K562 (cell line): ENCODE data around the gene ADGRE3. TPM values are rescaled to one million over a fixed set of nuclear protein-coding genes. Genes with fewer than 3 reads are reported as not detected.
"Not testable (repeated sequence)": the region's sequence is repeated elsewhere in the genome, so short reads cannot be mapped to it uniquely, and the experiment has no call there.

ENCODE experiments used
- ATAC-seq: fragments of 200-7000 bp; cut with Tn5 transposase; 3 replicates; pipeline ENCODE4 v1.9.1; 2020; ENCODE audit warnings: moderate library complexity
- BruUV-seq: library from RNA; stranded (reverse); fragments of 400-500 nt; replicated peaks from 2 replicates; lab custom pipeline; 2021; lab: Mats Ljungman, UMichigan
- CTCF ChIA-PET: fragments of 300-600 bp; formaldehyde crosslinking; extraction: SDS; loops from one replicate; lab custom pipeline; 2021; ENCODE audit warnings: low intra/inter-chr PET ratio; lab: Yijun Ruan, JAX
- POLR2A ChIA-PET: fragments of 300-600, 350-650 bp; sonication (Branson Sonifier 250); formaldehyde crosslinking; extraction: SDS; loops from one replicate; lab custom pipeline; 2021; ENCODE audit warnings: antibody characterized with exemption, inconsistent platforms; lab: Yijun Ruan, JAX
- DNase-seq, 4 experiments: peaks; one replicate each; pipeline versions ENCODE4 v3.0.0 to v3.0.0-alpha.2; 2011 to 2018; ENCODE audit warnings: low spot score in 3 of 4, mixed read lengths in 3 of 4; ENCODE audit errors: extremely low read depth in 1 of 4
- FAIRE-seq: peaks from 2 replicates; lab custom pipeline; 2011; peaks lifted over from hg19 to GRCh38; lab: Jason Lieb, UNC
- H2AFZ ChIP-seq: 2 replicates; pipeline ENCODE4 v1.6.0; 2011; ENCODE audit warnings: low read depth, low read length, control low read depth, inconsistent platforms
- H3K27ac ChIP-seq: fragments of 200-600 bp; 3 replicates; pipeline ENCODE4 v1.8.0; 2011; ENCODE audit warnings: low read depth, mild to moderate bottlenecking, control low read depth, inconsistent platforms, low read length, moderate library complexity, mixed read lengths; ENCODE audit errors: extremely low read depth
- H3K27me3 ChIP-seq, 2 experiments: fragments of 300-600 bp in 1 of 2; 2 replicates in 1 of 2; 3 replicates in 1 of 2; pipeline versions ENCODE4 v1.6.0 to v1.8.0; 2011; ENCODE audit warnings: inconsistent platforms in 2 of 2, low read length in 2 of 2, mild to moderate bottlenecking in 1 of 2, mixed read lengths in 1 of 2, moderate library complexity in 1 of 2; ENCODE audit not compliant: control insufficient read depth in 2 of 2, insufficient read depth in 2 of 2
- H3K36me3 ChIP-seq: fragments of 300-600 bp; 3 replicates; pipeline ENCODE4 v1.8.0; 2011; ENCODE audit warnings: mild to moderate bottlenecking, low read length, inconsistent platforms; ENCODE audit not compliant: control insufficient read depth, insufficient read depth
- H3K4me1 ChIP-seq, 2 experiments: fragments of 200-600 bp in 1 of 2; replicated peaks in 1 of 2; 2 replicates in 1 of 2; 3 replicates in 1 of 2; pipeline versions ENCODE4 v1.5.1 to v1.8.0; 2011; ENCODE audit warnings: inconsistent platforms in 2 of 2, low read length in 2 of 2, mild to moderate bottlenecking in 1 of 2, mixed read lengths in 1 of 2, moderate library complexity in 1 of 2; ENCODE audit not compliant: control insufficient read depth in 2 of 2, insufficient read depth in 2 of 2
- H3K4me2 ChIP-seq: 2 replicates; pipeline ENCODE4 v1.6.1; 2011; ENCODE audit warnings: low read length, control low read depth, inconsistent platforms, mixed read lengths; ENCODE audit not compliant: insufficient read depth
- H3K4me3 ChIP-seq: fragments of 200-600 bp; sonication (generic), shearing (Covaris generic); 2 replicates; pipeline ENCODE4 v1.5.1; 2016; ENCODE audit warnings: control low read depth, inconsistent platforms
- H3K79me2 ChIP-seq: fragments of 200-600 bp; 3 replicates; pipeline ENCODE4 v1.8.0; 2011; ENCODE audit warnings: low read length, inconsistent platforms; ENCODE audit not compliant: control insufficient read depth, insufficient read depth
- H3K9ac ChIP-seq, 2 experiments: 2 replicates each; pipeline versions ENCODE4 v1.6.0 to v1.6.1; 2011; ENCODE audit warnings: low read depth in 2 of 2, low read length in 2 of 2, control low read depth in 1 of 2, inconsistent platforms in 1 of 2, mild to moderate bottlenecking in 1 of 2, mixed read lengths in 1 of 2; ENCODE audit not compliant: insufficient read depth in 1 of 2
- H3K9me1 ChIP-seq: one replicate; pipeline ENCODE4 v1.6.0; 2011; ENCODE audit warnings: inconsistent platforms, mild to moderate bottlenecking, low read length, moderate library complexity; ENCODE audit not compliant: control insufficient read depth, insufficient read depth
- H3K9me3 ChIP-seq: replicated peaks from 2 replicates; pipeline ENCODE4 v1.5.1; 2011; ENCODE audit warnings: low read depth, low read length, inconsistent platforms; ENCODE audit not compliant: control insufficient read depth, insufficient read depth
- H4K20me1 ChIP-seq: replicated peaks from 2 replicates; pipeline ENCODE4 v1.6.1; 2011; ENCODE audit warnings: low read length, inconsistent platforms, mixed read lengths; ENCODE audit not compliant: control insufficient read depth, insufficient read depth
- ETV5 ChIP-seq: sonication (generic); formaldehyde crosslinking; IDR thresholded peaks from 2 replicates; pipeline ENCODE4 v1.4.0; 2020; ENCODE audit warnings: low read depth, mild to moderate bottlenecking, missing genetic modification reagents
- KLF13 ChIP-seq: fragments of 450-650 bp; IDR thresholded peaks from 2 replicates; pipeline ENCODE4 v1.6.1; 2016; ENCODE audit warnings: missing genetic modification characterization, low read depth, mild to moderate bottlenecking, missing compliant biosample characterization, moderate library complexity, borderline replicate concordance
- SPI1 ChIP-seq: IDR thresholded peaks from 2 replicates; pipeline ENCODE4 v1.6.1; 2011; ENCODE audit warnings: low read depth, low read length, control low read depth, borderline replicate concordance
- TBP ChIP-seq: optimal IDR thresholded peaks from 2 replicates; pipeline ENCODE3; 2011; ENCODE audit warnings: low read depth, low read length, improper control_type of control experiment
- ZBTB11 ChIP-seq, 3 experiments: fragments of 200-800 bp in 1 of 3; fragments of 250-450 bp in 1 of 3; fragments of 450-650 bp in 1 of 3; sonication (Bioruptor Pico) in 1 of 3; sonication (Bioruptor generic) in 1 of 3; formaldehyde crosslinking in 1 of 3; IDR thresholded peaks; 2 replicates each; pipeline versions ENCODE4 v1.6.1 to v1.8.0; 2016 to 2022; ENCODE audit warnings: mild to moderate bottlenecking in 2 of 3, missing genetic modification characterization in 2 of 3, missing compliant biosample characterization in 1 of 3, moderate library complexity in 1 of 3
- ZBTB26 ChIP-seq: fragments of 450-650 bp; formaldehyde crosslinking; IDR thresholded peaks from 2 replicates; pipeline ENCODE4 v1.4.0; 2022; ENCODE audit warnings: missing genetic modification characterization
- ZNF239 ChIP-seq: fragments of 250-450 bp; sonication (Bioruptor Pico); IDR thresholded peaks from 2 replicates; pipeline ENCODE4 v1.4.0; 2020; ENCODE audit warnings: mild to moderate bottlenecking
- ZNF57 ChIP-seq: fragments of 450-650 bp; formaldehyde crosslinking; IDR thresholded peaks from 2 replicates; pipeline ENCODE4 v1.4.0; 2020; ENCODE audit warnings: mild to moderate bottlenecking, moderate library complexity
- ZNF780A ChIP-seq: fragments of 250-450 bp; sonication (Bioruptor Pico); IDR thresholded peaks from 2 replicates; pipeline ENCODE4 v1.5.0; 2021; ENCODE audit warnings: mild to moderate bottlenecking
- ZZZ3 ChIP-seq: fragments of 450-650 bp; IDR thresholded peaks from 2 replicates; pipeline ENCODE4 v1.6.1; 2016; ENCODE audit warnings: antibody characterized with exemption, mild to moderate bottlenecking, moderate library complexity
- WGBS: fragments of 100-300 bp; shearing (Covaris generic); methylation state at CpG from one replicate; pipeline ENCODE4 v1.1.6; 2016; ENCODE audit warnings: low coverage, mixed read lengths; ENCODE audit not compliant: insufficient coverage; ENCODE audit errors: missing lambda C conversion rate; 5-methylcytosine and 5-hydroxymethylcytosine counted together
- in situ Hi-C: fragments of 300-500 bp; cut with MboI; formaldehyde crosslinking; loops from 4 replicates; pipeline ENCODE4 v1.15.0; 2018; ENCODE audit warnings: inconsistent platforms, mixed read lengths
- intact Hi-C: fragments of 100-400 bp; cut with micrococcal nuclease; formaldehyde crosslinking; loops from 2 replicates; pipeline ENCODE4 v1.14.2; 2022
- polyA plus RNA-seq, 8 experiments: library from polyadenylated mRNA; depleted of rRNA in 4 of 8; stranded (reverse) in 5 of 8; unstranded in 3 of 8; fragments of >200 nt; fragmentation: Nextera tagmentation in 2 of 8; fragmentation: Illumina TruSeq in 1 of 8; extraction: Ambion mirVana in 2 of 8; extraction: Trizol in 1 of 8; gene quantifications; 2 replicates each; pipeline versions ENCODE4 v1.2.1 to v1.2.3, GENCODE V29; 2011 to 2014; ENCODE audit warnings: inconsistent platforms in 1 of 8, missing spikeins in 1 of 8
- total RNA-seq, 7 experiments: library from RNA; depleted of rRNA in 6 of 7; stranded (reverse); fragments of >200 nt in 6 of 7; fragmentation: Illumina TruSeq in 2 of 7; extraction: Trizol in 2 of 7; gene quantifications; 2 replicates each; pipeline versions ENCODE4 v1.2.1 to v1.2.3, GENCODE V29; 2011 to 2021; ENCODE audit warnings: low replicate concordance in 1 of 7

The ADGRE3 gene
- total and polyA plus RNA-seq, 9 of the 15 experiments (the other 6 are each of a cell fraction or from before 2014, with no cell fraction given) = not detected

- CTCF ChIA-PET, intact Hi-C loops: not testable (repeated sequence)
These were observed 61.1 kb downstream of the ADGRE3 start for GRCh38 chr19:14613399-14614098.

GRCh38 chr19:14612657-14613056 lies 62.0 kb downstream of the ADGRE3 start:
- 7% methylated on average over 4 of the region's 4 CpGs for WGBS
- no TSS peak for BruUV-seq
- intact Hi-C loops = no loop called here
- no peak overlapping the region for H3K4me2 ChIP-seq
- ATAC-seq = no peak
- H4K20me1 ChIP-seq = no peaks in the 10 kb centered on the region
- peaks cover 7 to 13% of the 10 kb centered on the region in 2 experiments; a peak in 3 of 5 replicates for H3K27me3 ChIP-seq
- no peaks in the 10 kb centered on the region for H3K36me3 ChIP-seq
- no peak overlapping the region for H3K4me3 ChIP-seq
- no peaks in the 10 kb centered on the region for H3K9me1 ChIP-seq
- ChIA-PET POLR2A (interaction anchor here (0.6 to 1.1 kb wide), 3 partner anchors 17 to 32 kb away, joined by 3 read pairs; no protein-coding TSS in a partner anchor), CTCF (no interaction called here)
- peaks cover 4% of the 10 kb centered on the region in 2 experiments; a peak in 2 of 5 replicates for H3K4me1 ChIP-seq
- in situ Hi-C loops = no loop called here
- no peak overlapping the region for H3K27ac ChIP-seq
- no peak overlapping the region for H3K9ac ChIP-seq
- H3K9me3 ChIP-seq = no peaks in the 10 kb centered on the region
- H2AFZ ChIP-seq = no peak overlapping the region
- TF ChIP-seq KLF13 (tag) = no peak
- TF ChIP-seq ZBTB26 (CRISPR knock-in tag) = no peak
- TF ChIP-seq ZNF780A = no peak
- no peak for TF ChIP-seq ZBTB11 (CRISPR knock-in tag; IDR thresholded peaks at IDR 0.05)
- no peak for TF ChIP-seq ZZZ3
- TF ChIP-seq ZNF239 (CRISPR knock-in tag) = no peak
- TF ChIP-seq ZNF57 (CRISPR knock-in tag) = no peak
- no peak for TF ChIP-seq TBP
- no peak for TF ChIP-seq ETV5 (CRISPR knock-in tag)
- TF ChIP-seq, all 486 proteins: peak for 0
- no peaks in the 10 kb centered on the region for H3K79me2 ChIP-seq
- DNase-seq = no peak
- FAIRE-seq = no peak

More at GRCh38 chr19:14613399-14614098, 61.1 kb downstream of the ADGRE3 start:
- BruUV-seq, H3K9ac ChIP-seq, H2AFZ ChIP-seq, H3K27ac ChIP-seq, H3K4me3 ChIP-seq, H3K4me2 ChIP-seq, DNase-seq, H4K20me1 ChIP-seq, H3K4me1 ChIP-seq, ATAC-seq, FAIRE-seq, H3K9me1 ChIP-seq, H3K36me3 ChIP-seq, H3K79me2 ChIP-seq, H3K9me3 ChIP-seq, in situ Hi-C loops: not testable (repeated sequence)
- TF ChIP-seq SPI1 = 0 out of 2 replicates have a peak, but pooled peaks have one; percentile 41
- peaks cover 7 to 13% of the 10 kb centered on the region in 2 experiments; a peak in 3 of 5 replicates for H3K27me3 ChIP-seq
- 25% methylated on average over 14 of the region's 14 CpGs for WGBS
- POLR2A ChIA-PET = interaction anchor here (0.6 to 1.1 kb wide), 3 partner anchors 16 to 32 kb away, joined by 3 read pairs; no protein-coding TSS in a partner anchor
